GM21423 (cell line): ENCODE data around the gene PLEKHD1.
"Not testable (repeated sequence)": the region's sequence is repeated elsewhere in the genome, so short reads cannot be mapped to it uniquely, and the experiment has no call there.

ENCODE experiments used
- ATAC-seq: cut with Tn5 transposase; IDR thresholded peaks from one replicate; pipeline ENCODE4 v1.9.1; 2021; ENCODE audit warnings: mild to moderate bottlenecking, moderate library complexity; ENCODE audit not compliant: unreplicated experiment

PLEKHD1 gene

GRCh38 chr14:69484444-69485314 is at the start of gene PLEKHD1:
Gene PLEKHD1 (plus strand): TSS chr14:69484728. CDS start chr14:69484966, 238 bp downstream.
- ATAC-seq: no peak

GRCh38 chr14:69439521-69440270 is 44.8 kb upstream of the PLEKHD1 start:
- ATAC-seq: no peak

GRCh38 chr14:69441948-69442347 is 42.6 kb upstream of the PLEKHD1 start:
- ATAC-seq: no peak

GRCh38 chr14:69443296-69443805 is 41.2 kb upstream of the PLEKHD1 start:
- ATAC-seq: no peak

- ATAC-seq: no peak
These were observed 35.3 kb upstream of the PLEKHD1 start for GRCh38 chr14:69449216-69449615.

GRCh38 chr14:69451941-69452340 is 32.6 kb upstream of the PLEKHD1 start:
- no peak for ATAC-seq

- ATAC-seq: no peak
These were observed 26.2 kb upstream of the PLEKHD1 start for GRCh38 chr14:69458350-69458749.

GRCh38 chr14:69459122-69459521 is 25.4 kb upstream of the PLEKHD1 start:
- no peak for ATAC-seq

- no peak for ATAC-seq
These were observed 24.3 kb upstream of the PLEKHD1 start for GRCh38 chr14:69460093-69460701.

- ATAC-seq: no peak
These were observed 20.1 kb upstream of the PLEKHD1 start for GRCh38 chr14:69464379-69464778.

- ATAC-seq: no peak
These were observed 19.7 kb upstream of the PLEKHD1 start for GRCh38 chr14:69464829-69465228.

GRCh38 chr14:69468949-69469348 is 15.6 kb upstream of the PLEKHD1 start:
- ATAC-seq: no peak

GRCh38 chr14:69471436-69471835 is 13.1 kb upstream of the PLEKHD1 start:
- no peak for ATAC-seq

GRCh38 chr14:69471916-69472315 is 12.6 kb upstream of the PLEKHD1 start:
- no peak for ATAC-seq

- no peak for ATAC-seq
These were observed 11.3 kb upstream of the PLEKHD1 start for GRCh38 chr14:69473260-69473659.

- ATAC-seq: no peak
These were observed 10.6 kb upstream of the PLEKHD1 start for GRCh38 chr14:69473946-69474345.

- ATAC-seq: no peak
These were observed 9.2 kb upstream of the PLEKHD1 start for GRCh38 chr14:69475194-69475818.

GRCh38 chr14:69476824-69477450 is 7.6 kb upstream of the PLEKHD1 start:
- not testable (repeated sequence) for ATAC-seq

- ATAC-seq: not testable (repeated sequence)
These were observed 6.5 kb upstream of the PLEKHD1 start for GRCh38 chr14:69478055-69478454.

GRCh38 chr14:69479696-69480095 is 4.8 kb upstream of the PLEKHD1 start:
- ATAC-seq: no peak
